ENCODE results near the gene MRC1.

GRCh38 chr10:17801507-17801906 lies 7.6 kb upstream of the MRC1 start:
- no peak for TF ChIP-seq EZH2 (IDR thresholded peaks at IDR 0.05; ENCODE audit: borderline replicate concordance, low read length)
- TF ChIP-seq, protein P1, sequence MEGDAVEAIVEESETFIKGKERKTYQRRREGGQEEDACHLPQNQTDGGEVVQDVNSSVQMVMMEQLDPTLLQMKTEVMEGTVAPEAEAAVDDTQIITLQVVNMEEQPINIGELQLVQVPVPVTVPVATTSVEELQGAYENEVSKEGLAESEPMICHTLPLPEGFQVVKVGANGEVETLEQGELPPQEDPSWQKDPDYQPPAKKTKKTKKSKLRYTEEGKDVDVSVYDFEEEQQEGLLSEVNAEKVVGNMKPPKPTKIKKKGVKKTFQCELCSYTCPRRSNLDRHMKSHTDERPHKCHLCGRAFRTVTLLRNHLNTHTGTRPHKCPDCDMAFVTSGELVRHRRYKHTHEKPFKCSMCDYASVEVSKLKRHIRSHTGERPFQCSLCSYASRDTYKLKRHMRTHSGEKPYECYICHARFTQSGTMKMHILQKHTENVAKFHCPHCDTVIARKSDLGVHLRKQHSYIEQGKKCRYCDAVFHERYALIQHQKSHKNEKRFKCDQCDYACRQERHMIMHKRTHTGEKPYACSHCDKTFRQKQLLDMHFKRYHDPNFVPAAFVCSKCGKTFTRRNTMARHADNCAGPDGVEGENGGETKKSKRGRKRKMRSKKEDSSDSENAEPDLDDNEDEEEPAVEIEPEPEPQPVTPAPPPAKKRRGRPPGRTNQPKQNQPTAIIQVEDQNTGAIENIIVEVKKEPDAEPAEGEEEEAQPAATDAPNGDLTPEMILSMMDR (IDR thresholded peaks at IDR 0.05; ENCODE audit: low read length), result peak; percentile 37; the same call in 1 of the 2 replicates

All from OCI-LY1 (cell line).